ENCODE data around the gene CALN1. TPM values are rescaled to one million over a fixed set of nuclear protein-coding genes. Genes with fewer than 3 reads are reported as not detected.

The CALN1 gene
- total and polyA plus RNA-seq, 2 of the 8 experiments (the other 6 are each of a cell fraction or from before 2014, with no cell fraction given) = 6.4 to 15.2 TPM

DNA sequence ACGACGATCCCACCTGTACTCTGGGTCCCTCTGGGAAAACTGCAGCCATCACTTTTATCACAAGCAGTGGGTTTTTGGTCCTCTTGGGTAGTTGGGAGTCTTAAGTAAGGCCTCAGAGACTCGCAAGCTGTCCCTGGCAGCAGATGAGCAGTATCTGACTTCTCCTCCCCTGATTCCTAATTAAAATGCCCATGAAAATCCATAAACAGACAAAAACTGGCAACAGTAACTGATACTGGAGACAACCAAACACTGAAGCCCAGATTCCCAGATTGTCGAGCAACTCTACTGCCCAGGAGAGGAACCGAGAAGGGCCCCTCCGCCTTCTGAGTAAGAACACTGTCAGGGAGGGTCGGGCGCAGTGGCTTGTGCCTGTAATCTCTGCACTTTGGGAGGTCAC lies 333.8 kb downstream of the CALN1 start (continued):
- TF ChIP-seq HDAC2 (IDR thresholded peaks at IDR 0.05; ENCODE audit: borderline replicate concordance in 1 of 2, low read depth in 2 of 2, low read length in 2 of 2) = no peak
- no peak for TF ChIP-seq TBP (IDR thresholded peaks at IDR 0.05; ENCODE audit: low read depth, low read length)

All from H1 (cell line).